HL-60 (cell line): ENCODE results near the gene PSMB7.

Source experiments
- DNase-seq, 2 experiments: peaks; one replicate each; pipeline ENCODE4 v3.0.0-alpha.2; 2010 to 2020; ENCODE audit warnings: low read depth in 1 of 2, low spot score in 1 of 2
- H3K27ac ChIP-seq: fragments of 250-450 bp; sonication (Bioruptor Pico); replicated peaks from 2 replicates; pipeline ENCODE4 v1.5.1; 2020; ENCODE audit warnings: mild to moderate bottlenecking, moderate library complexity
- H3K27me3 ChIP-seq: fragments of 250-450 bp; sonication (Bioruptor Pico); 2 replicates; pipeline ENCODE4 v1.5.1; 2021; ENCODE audit warnings: mild to moderate bottlenecking, moderate library complexity; ENCODE audit not compliant: insufficient read depth, poor library complexity, severe bottlenecking
- H3K4me3 ChIP-seq: replicated peaks from 2 replicates; pipeline ENCODE4 v1.5.1; 2011; ENCODE audit warnings: mild to moderate bottlenecking, control low read depth, low read length; ENCODE audit not compliant: insufficient read depth
- GABPA ChIP-seq: IDR thresholded peaks from 2 replicates; pipeline ENCODE4 v1.6.1; 2012; ENCODE audit warnings: low read depth
- POLR2AphosphoS5 ChIP-seq: IDR thresholded peaks from 2 replicates; pipeline ENCODE4 v1.6.1; 2012; ENCODE audit warnings: low read depth
- SPI1 ChIP-seq: IDR thresholded peaks from 2 replicates; pipeline ENCODE4 v1.6.1; 2012; ENCODE audit warnings: low read depth, mild to moderate bottlenecking, borderline replicate concordance
- TF ChIP-seq, protein P1 (sequence below): IDR thresholded peaks from 2 replicates; pipeline ENCODE4 v1.6.1; 2012; ENCODE audit warnings: low read depth; ENCODE audit not compliant: insufficient replicate concordance
- TF ChIP-seq, protein P2 (sequence below): IDR thresholded peaks from one replicate; pipeline ENCODE4 v1.5.1; 2011; ENCODE audit warnings: low read length, control low read depth, inconsistent platforms; ENCODE audit not compliant: insufficient read depth

PSMB7 gene

GRCh38 chr9:124312290-124313265 is 102.7 kb downstream of the PSMB7 start:
- DNase-seq: no peak
- H3K27ac ChIP-seq: no peak overlapping the region

DNA sequence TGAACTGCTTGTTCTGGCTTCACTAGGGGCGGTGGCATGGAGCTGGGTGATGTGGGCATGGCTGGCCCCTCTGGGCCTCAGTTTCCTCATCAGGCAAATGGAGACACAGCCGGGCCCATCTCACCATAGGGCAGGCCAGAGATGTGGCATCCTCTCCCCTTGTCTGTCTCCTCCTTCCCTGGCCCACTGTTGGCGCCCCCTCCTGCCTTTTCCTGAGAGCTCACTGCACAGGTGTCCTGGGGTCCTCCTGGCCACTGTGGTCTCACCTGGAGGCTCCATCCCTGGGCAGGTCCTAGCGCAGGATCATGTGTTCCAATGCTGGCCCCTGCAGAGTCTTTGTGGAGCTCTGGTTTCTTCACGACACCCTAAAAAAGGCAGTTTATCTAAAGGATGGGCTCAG is 104.0 kb downstream of the PSMB7 start:
- TF ChIP-seq SPI1 (no peak), GABPA (no peak), POLR2AphosphoS5 (no peak)
- TF ChIP-seq, protein P1, sequence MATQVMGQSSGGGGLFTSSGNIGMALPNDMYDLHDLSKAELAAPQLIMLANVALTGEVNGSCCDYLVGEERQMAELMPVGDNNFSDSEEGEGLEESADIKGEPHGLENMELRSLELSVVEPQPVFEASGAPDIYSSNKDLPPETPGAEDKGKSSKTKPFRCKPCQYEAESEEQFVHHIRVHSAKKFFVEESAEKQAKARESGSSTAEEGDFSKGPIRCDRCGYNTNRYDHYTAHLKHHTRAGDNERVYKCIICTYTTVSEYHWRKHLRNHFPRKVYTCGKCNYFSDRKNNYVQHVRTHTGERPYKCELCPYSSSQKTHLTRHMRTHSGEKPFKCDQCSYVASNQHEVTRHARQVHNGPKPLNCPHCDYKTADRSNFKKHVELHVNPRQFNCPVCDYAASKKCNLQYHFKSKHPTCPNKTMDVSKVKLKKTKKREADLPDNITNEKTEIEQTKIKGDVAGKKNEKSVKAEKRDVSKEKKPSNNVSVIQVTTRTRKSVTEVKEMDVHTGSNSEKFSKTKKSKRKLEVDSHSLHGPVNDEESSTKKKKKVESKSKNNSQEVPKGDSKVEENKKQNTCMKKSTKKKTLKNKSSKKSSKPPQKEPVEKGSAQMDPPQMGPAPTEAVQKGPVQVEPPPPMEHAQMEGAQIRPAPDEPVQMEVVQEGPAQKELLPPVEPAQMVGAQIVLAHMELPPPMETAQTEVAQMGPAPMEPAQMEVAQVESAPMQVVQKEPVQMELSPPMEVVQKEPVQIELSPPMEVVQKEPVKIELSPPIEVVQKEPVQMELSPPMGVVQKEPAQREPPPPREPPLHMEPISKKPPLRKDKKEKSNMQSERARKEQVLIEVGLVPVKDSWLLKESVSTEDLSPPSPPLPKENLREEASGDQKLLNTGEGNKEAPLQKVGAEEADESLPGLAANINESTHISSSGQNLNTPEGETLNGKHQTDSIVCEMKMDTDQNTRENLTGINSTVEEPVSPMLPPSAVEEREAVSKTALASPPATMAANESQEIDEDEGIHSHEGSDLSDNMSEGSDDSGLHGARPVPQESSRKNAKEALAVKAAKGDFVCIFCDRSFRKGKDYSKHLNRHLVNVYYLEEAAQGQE: no peak
- TF ChIP-seq, protein P2, sequence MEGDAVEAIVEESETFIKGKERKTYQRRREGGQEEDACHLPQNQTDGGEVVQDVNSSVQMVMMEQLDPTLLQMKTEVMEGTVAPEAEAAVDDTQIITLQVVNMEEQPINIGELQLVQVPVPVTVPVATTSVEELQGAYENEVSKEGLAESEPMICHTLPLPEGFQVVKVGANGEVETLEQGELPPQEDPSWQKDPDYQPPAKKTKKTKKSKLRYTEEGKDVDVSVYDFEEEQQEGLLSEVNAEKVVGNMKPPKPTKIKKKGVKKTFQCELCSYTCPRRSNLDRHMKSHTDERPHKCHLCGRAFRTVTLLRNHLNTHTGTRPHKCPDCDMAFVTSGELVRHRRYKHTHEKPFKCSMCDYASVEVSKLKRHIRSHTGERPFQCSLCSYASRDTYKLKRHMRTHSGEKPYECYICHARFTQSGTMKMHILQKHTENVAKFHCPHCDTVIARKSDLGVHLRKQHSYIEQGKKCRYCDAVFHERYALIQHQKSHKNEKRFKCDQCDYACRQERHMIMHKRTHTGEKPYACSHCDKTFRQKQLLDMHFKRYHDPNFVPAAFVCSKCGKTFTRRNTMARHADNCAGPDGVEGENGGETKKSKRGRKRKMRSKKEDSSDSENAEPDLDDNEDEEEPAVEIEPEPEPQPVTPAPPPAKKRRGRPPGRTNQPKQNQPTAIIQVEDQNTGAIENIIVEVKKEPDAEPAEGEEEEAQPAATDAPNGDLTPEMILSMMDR: no peak
- no peak for DNase-seq
- no peak overlapping the region for H3K4me3 ChIP-seq
- no peaks in the 10 kb centered on the region for H3K27me3 ChIP-seq
- H3K27ac ChIP-seq: no peak overlapping the region

More at GRCh38 chr9:124312290-124313265, 102.7 kb downstream of the PSMB7 start:
- TF ChIP-seq, protein P1: no peak
- Histone ChIP-seq H3K27me3 (no peaks in the 10 kb centered on the region), H3K4me3 (no peak overlapping the region)

DNA sequence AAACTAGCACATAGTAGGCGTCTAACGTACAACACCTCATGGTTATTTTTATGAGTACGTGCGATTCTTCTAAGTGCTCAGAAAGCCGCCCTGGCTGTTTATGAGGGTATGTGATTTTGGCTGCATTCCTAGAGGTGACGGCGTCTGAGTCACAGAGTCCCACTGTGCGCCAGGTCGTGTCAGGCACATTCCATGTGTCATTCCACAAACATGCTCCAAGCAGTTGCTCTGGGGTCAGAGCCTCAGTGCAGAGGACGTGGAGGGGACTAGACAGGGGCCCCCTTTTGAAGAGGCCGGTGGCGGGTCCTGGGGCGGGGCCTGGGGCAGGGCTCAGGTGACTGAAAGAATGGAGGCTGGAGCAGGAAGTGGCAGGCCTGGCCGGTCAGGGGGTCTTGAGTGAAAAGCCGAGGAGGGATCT is 105.6 kb downstream of the PSMB7 start:
- DNase-seq: no peak
- TF ChIP-seq SPI1 (no peak), POLR2AphosphoS5 (no peak), GABPA (no peak)
- TF ChIP-seq, protein P2: no peak
- TF ChIP-seq, protein P1: no peak
- H3K4me3 ChIP-seq: no peak overlapping the region

More for the DNA sequence above, 105.6 kb downstream of the PSMB7 start:
- H3K27ac ChIP-seq: no peak overlapping the region
- H3K27me3 ChIP-seq: no peaks in the 10 kb centered on the region
